ENCODE measurements around the gene SDC1.

DNA sequence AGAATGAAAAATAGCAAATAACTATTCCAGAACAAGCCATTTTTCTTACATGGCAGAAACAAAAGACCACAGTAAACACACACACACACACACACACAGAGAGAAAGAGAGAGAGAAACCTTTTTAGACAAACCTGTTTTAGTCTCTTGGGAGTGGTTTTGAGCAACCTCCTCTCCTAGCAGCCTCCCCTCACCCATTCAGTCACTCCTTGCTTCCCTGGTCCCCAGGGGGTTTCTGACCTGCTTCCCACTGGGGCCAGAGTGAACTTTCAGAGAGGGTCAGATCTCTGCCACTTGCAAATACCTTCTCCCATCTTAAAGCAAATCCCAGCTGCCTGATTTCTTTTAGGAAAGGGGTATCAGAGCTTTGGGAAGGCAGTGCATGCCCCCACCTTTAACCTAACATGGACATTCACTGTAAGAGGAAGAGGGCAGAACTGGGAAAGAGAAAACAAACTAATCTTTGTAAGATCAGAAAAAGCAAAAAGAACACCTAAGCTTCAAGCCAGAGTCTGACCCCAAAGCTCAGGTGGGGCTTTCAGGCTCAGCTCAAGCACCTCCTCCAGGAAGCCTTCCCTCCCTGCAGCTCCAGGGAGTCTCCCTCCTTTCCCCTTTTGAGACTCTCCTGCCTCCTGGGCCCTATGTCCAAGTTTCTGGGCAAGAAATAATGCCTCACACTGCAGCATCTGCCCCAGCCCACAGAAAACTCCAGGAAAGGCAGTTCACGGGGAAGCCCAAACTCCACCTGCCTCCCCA lies 2.7 kb downstream of the SDC1 start:
- TF ChIP-seq, protein P1, sequence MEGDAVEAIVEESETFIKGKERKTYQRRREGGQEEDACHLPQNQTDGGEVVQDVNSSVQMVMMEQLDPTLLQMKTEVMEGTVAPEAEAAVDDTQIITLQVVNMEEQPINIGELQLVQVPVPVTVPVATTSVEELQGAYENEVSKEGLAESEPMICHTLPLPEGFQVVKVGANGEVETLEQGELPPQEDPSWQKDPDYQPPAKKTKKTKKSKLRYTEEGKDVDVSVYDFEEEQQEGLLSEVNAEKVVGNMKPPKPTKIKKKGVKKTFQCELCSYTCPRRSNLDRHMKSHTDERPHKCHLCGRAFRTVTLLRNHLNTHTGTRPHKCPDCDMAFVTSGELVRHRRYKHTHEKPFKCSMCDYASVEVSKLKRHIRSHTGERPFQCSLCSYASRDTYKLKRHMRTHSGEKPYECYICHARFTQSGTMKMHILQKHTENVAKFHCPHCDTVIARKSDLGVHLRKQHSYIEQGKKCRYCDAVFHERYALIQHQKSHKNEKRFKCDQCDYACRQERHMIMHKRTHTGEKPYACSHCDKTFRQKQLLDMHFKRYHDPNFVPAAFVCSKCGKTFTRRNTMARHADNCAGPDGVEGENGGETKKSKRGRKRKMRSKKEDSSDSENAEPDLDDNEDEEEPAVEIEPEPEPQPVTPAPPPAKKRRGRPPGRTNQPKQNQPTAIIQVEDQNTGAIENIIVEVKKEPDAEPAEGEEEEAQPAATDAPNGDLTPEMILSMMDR (IDR thresholded peaks at IDR 0.05): no peak
- TF ChIP-seq POLR2A (IDR thresholded peaks at IDR 0.05): no peak
